HG03095 (cell line): Measurements from ENCODE around the gene OR4L1.
"Not testable (repeated sequence)": the region's sequence is repeated elsewhere in the genome, so short reads cannot be mapped to it uniquely, and the experiment has no call there.

Experiments
- ATAC-seq: cut with Tn5 transposase; IDR thresholded peaks from one replicate; pipeline ENCODE4 v1.9.1; 2021; ENCODE audit warnings: moderate library complexity; ENCODE audit not compliant: unreplicated experiment

The OR4L1 gene, protein sequence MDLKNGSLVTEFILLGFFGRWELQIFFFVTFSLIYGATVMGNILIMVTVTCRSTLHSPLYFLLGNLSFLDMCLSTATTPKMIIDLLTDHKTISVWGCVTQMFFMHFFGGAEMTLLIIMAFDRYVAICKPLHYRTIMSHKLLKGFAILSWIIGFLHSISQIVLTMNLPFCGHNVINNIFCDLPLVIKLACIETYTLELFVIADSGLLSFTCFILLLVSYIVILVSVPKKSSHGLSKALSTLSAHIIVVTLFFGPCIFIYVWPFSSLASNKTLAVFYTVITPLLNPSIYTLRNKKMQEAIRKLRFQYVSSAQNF

DNA sequence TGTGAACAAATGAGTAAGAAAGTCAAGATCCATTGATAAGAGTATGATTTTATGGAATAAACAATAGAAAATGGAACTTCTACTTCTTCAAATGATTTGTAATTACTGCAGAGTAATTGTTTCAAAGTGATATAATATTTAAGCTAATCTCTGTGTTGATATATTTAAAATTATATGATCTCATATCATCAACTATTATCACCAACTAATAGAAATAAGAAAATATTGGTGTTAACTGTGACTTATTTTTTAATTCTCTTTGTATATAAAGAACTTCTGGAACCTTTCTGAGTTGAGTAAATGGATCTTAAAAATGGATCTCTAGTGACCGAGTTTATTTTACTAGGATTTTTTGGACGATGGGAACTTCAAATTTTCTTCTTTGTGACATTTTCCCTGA lies at the start of gene OR4L1:
Gene OR4L1 (plus strand): TSS at position 301 of the 400 bp plus-strand sequence. CDS start 0 bp downstream, at position 301.
- ATAC-seq: no peak

DNA sequence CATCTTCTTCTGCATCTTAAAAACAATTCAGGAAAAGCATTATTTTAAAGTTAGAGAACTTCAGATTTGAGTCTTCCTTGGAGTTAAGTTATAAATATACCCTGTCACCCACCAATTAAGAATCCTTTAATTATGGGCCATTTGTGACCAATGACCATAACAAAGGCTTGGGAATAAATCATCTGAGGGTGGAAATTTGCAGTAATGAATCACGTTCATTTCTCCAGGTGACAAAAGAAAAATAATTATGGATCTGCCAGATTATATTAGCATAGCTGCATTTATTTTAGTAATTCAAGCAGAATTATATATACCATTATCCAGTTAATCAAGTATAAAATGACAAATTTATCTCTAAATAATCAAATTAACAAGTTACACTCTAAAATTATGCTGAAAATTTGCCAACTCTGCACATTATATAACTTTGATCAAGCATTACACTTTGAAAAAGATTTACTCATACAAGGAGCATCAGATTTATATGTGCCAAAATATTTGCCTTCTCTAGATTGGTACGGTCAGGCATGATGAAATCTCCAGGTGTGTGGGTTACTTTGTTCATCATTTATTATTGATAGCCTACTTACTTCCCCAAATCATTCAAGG lies 40.5 kb upstream of the OR4L1 start, which contains the start of gene OR4K14:
Gene OR4K14 (minus strand): TSS at position 51 of the 609 bp plus-strand sequence. CDS start 4,114 bp downstream, outside the sequence.
- no peak for ATAC-seq

DNA sequence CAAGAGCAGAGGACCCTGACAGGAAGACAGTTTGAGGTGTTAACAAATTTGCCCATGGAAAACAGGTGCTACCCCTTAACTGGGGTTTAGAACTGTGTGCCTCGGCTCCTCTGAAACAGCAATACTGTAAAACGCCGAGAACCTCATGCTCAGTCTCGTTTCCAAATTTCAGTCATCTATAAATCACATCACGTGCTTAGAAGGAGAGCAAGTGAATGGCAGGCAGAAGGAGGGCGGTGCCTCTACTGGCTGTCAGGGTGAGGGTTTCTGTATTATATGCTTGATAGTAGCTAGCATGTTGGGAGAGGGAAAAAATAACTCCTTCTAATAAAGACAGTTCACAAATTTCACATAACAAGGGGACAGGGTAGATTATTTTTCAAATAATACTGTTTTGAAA lies 28.8 kb upstream of the OR4L1 start:
- no peak for ATAC-seq

DNA sequence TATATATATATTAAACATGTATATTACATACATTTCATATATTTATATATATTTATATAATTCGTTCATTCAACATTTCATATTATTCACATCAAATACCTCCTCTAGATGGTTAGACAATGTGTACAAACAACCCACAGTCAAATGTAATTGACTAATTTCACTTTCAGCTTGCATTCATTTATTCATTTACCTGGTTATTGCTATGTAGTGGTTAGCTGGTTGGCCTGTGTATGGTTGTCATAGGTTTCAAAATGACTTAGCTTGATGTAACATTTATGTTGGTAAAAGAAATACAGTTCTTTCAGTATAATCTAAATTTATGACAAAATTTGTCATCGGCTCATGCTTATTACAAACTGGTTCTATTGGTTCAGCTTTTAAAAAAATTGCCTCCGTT lies 24.4 kb upstream of the OR4L1 start:
- no peak for ATAC-seq

DNA sequence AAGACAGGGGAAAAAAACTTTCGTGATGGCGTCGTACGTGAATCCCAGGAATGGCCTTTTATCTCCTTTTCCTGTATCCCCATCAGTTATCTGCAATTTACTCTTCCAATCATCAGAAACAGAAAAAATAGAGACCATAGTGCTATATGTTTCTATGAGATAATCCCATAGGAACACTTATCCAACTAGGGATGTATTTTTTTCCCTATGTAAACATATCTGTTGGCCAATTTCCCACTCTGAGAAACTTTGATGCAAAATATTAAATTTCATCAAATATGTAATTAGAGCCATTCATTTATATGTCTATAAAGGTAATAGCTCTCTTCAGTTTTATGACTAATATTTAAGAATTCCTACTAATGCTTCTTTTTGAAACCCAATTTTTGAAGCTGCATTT lies 23.9 kb upstream of the OR4L1 start, which contains the start of gene OR4K13:
Gene OR4K13 (minus strand): TSS at position 101 of the 400 bp plus-strand sequence. CDS start 1,280 bp downstream, outside the sequence.
- ATAC-seq: no peak

DNA sequence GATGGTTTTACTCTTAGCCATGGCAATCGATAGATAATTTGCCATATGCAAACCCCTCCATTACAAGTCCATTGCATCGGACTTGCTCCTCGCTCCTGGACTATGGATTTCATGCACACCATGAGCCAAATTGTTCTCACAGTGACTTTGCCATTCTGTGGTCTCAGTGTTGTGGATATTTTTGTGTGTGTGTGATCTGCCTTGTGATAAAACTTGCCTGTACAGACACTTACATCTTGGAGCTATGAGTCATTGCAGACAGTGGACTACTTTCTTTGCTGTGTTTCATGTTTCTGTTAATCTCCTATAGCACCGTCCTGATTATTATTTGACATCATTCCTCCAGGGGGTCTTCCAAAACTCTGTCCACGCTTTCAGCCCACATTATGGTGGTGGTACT lies 15.6 kb upstream of the OR4L1 start:
- no peak for ATAC-seq

DNA sequence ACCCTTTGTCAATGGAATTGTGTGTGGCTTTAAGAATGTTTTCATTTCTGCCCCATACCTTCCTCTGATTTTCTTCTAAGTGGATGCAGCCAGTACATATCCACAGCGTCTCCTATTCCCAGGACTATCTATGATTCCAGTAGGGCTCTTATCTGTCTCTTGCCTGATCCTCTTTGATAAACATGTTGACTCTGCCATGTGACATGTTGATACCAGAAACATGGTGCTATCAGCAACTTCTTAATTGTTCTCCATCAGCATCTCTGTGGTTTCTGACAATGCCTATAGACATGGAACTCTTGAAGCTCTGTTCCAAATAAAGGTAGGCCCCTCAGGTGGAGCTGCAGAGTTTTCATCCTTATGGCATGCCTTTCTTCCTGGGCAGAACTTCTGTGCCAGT lies 11.6 kb upstream of the OR4L1 start:
- ATAC-seq: no peak

DNA sequence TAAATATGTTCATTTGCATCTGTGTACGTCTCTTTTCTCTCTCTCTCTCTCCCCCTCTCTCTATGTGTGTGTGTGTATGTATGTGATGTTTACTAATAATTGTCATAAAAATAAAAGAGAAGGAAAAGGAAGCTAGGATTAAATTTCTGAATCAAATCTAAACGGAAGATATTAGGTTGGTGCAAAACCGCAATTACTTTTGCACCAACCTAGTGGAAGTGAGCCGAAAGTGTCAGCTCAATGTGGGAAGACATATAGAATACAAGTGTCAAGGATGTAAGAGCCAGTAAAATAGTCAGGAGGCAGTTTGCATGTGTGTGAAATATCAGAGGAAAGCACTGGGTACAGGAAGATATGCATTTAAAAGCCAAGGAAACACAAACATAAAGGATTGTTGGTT lies 32.2 kb downstream of the OR4L1 start:
- ATAC-seq: no peak

DNA sequence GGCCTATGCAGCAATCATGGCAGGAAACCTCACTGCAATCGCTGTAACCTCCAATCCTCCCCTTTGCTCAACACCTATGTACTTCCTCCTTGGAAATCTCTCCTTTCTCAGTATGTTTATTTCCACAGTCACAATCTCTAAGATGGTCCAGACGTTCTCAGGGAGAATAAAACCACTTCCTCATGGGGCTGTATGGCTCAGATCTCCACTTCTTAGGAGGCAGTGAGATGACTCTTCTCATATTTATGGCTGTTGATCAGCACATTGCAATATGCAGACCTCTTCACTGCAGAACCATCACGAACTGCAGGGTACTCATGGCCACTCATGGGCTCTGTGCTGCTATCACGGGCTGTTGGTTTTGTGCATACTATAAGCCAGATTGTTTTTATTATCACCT lies 33.6 kb downstream of the OR4L1 start:
- ATAC-seq: no peak

DNA sequence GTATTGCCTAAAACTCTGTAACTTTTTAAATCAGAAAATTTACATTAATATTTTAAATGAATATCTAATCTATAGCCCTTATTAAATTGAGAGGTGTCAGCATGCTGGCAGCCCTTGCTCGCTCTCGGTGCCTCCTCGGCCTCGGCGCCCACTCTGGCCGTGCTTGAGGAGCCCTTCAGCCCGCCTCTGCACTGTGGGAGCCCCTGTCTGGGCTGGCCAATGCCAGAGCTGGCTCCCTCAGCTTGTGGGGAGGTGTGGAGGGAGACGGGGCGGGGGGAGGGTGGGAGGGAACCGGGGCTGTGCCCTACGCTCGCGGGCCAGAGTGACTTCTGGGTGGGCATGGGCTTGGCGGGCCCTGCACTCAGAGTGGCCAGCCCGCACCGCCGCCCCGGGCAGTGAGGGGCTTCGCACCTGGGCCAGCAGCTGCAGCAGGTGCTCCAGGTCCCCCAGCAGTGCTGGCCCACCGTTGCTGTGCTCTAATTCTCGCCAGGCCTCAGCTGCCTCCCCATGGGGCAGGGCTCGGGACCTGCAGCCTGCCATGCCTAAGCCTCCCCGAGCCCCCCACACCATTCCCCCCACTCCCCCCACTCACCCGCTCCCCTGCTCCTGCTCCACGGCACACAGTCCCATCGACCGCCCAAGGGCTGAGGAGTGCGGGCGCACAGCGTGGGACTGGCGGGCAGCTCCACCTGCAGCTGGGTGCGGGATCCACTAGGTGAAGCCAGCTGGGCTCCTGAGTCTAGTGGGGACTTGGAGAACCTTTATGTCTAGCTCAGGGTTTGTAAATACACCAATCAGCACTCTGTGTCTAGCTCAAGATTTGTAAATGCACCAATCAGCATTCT lies 39.3 kb downstream of the OR4L1 start:
- not testable (repeated sequence) for ATAC-seq

DNA sequence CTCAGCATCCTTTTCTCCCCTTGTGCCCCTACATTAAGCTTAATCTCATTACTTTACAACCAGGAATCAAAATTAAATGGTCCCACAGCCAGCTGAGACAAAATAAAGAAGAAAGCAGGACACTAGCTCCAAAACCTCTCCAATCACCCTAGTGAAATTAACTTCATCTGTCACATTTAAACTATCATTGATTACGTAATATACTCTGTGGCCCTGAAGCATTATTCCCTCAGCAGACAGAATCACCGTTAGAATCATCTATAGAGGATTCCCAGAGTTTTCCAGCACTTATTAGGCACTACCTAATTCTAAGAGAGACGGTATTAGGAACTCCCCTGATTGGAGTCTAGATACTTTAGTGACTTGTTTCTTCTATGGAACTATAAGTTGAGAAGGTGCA lies 50.6 kb downstream of the OR4L1 start, which contains the start of gene OR4K17:
Gene OR4K17 (plus strand): TSS at position 302 of the 400 bp plus-strand sequence. CDS start 6,761 bp downstream, outside the sequence.
- ATAC-seq: no peak
